WTC11 (cell line): Measurements from ENCODE around the gene XRN1.

Experiments used
- NR3C1 ChIP-seq: sonication (generic); formaldehyde crosslinking; conservative IDR thresholded peaks from 2 replicates; pipeline ENCODE4 v1.8.1; 2023; ENCODE audit warnings: low read depth, mild to moderate bottlenecking, missing genetic modification reagents
- ZBTB21 ChIP-seq: sonication (generic); formaldehyde crosslinking; IDR thresholded peaks from 2 replicates; pipeline ENCODE4 v1.8.1; 2023; ENCODE audit warnings: mild to moderate bottlenecking, missing genetic modification reagents, borderline replicate concordance
- TF ChIP-seq, protein P1 (sequence below): fragments of 200-600 bp; IDR thresholded peaks from 2 replicates; pipeline ENCODE4 v1.8.0; 2022; ENCODE audit warnings: antibody characterized with exemption
- TF ChIP-seq, protein P2 (sequence below): sonication (generic); formaldehyde crosslinking; IDR thresholded peaks from 2 replicates; pipeline ENCODE4 v1.8.1; 2022; ENCODE audit warnings: mild to moderate bottlenecking, moderate library complexity, missing genetic modification reagents
- TF ChIP-seq, protein P3 (sequence below): sonication (generic); formaldehyde crosslinking; IDR thresholded peaks from 2 replicates; pipeline ENCODE4 v1.8.0; 2022; ENCODE audit warnings: mild to moderate bottlenecking, missing genetic modification reagents

DNA sequence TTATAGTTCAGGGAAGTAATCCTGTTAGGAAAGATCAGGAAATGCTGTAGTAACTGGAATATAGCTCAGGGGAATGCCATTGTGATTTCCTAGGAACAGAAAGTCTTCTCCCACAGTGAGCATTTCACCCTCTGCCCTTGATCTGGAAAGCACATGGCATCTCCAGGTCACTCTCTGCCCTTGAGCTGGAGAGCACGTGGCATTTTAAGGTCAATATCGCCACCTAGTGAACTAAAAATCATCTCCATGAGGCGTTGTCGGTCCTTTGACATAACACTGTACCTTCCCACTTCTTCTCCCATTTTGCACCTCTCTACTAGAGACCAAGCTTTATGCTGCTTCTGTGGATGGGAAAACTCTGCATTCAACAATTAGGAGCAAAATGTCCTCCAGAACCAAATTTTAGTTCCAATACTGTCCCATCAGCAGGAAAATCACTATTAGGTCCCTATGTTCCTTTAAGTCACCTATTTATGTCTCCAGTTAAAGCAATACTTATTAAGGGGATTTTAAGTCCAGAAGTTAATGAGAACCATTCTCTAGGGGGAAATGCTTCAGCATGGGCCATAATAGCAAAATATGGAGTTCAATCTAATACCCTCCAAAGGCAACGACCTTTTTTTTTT, 167.8 kb downstream of the XRN1 start:
- TF ChIP-seq ZBTB21 (CRISPR knock-in tag) (no peak), NR3C1 (CRISPR knock-in tag) (no peak)
- TF ChIP-seq, protein P1, sequence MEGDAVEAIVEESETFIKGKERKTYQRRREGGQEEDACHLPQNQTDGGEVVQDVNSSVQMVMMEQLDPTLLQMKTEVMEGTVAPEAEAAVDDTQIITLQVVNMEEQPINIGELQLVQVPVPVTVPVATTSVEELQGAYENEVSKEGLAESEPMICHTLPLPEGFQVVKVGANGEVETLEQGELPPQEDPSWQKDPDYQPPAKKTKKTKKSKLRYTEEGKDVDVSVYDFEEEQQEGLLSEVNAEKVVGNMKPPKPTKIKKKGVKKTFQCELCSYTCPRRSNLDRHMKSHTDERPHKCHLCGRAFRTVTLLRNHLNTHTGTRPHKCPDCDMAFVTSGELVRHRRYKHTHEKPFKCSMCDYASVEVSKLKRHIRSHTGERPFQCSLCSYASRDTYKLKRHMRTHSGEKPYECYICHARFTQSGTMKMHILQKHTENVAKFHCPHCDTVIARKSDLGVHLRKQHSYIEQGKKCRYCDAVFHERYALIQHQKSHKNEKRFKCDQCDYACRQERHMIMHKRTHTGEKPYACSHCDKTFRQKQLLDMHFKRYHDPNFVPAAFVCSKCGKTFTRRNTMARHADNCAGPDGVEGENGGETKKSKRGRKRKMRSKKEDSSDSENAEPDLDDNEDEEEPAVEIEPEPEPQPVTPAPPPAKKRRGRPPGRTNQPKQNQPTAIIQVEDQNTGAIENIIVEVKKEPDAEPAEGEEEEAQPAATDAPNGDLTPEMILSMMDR = peak; percentile 66
- TF ChIP-seq, protein P2, sequence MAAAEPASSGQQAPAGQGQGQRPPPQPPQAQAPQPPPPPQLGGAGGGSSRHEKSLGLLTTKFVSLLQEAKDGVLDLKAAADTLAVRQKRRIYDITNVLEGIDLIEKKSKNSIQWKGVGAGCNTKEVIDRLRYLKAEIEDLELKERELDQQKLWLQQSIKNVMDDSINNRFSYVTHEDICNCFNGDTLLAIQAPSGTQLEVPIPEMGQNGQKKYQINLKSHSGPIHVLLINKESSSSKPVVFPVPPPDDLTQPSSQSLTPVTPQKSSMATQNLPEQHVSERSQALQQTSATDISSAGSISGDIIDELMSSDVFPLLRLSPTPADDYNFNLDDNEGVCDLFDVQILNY (CRISPR knock-in tag) = no peak
- TF ChIP-seq, protein P3, sequence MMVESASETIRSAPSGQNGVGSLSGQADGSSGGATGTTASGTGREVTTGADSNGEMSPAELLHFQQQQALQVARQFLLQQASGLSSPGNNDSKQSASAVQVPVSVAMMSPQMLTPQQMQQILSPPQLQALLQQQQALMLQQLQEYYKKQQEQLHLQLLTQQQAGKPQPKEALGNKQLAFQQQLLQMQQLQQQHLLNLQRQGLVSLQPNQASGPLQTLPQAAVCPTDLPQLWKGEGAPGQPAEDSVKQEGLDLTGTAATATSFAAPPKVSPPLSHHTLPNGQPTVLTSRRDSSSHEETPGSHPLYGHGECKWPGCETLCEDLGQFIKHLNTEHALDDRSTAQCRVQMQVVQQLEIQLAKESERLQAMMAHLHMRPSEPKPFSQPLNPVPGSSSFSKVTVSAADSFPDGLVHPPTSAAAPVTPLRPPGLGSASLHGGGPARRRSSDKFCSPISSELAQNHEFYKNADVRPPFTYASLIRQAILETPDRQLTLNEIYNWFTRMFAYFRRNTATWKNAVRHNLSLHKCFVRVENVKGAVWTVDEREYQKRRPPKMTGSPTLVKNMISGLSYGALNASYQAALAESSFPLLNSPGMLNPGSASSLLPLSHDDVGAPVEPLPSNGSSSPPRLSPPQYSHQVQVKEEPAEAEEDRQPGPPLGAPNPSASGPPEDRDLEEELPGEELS (CRISPR knock-in tag) = no peak
